Panc1 (cell line): ENCODE results near the gene PDE11A. TPM values are rescaled to one million over a fixed set of nuclear protein-coding genes. Genes with fewer than 3 reads are reported as not detected.

Experiments
- ATAC-seq: fragments of 200-7000 bp; cut with Tn5 transposase; 2 replicates; pipeline ENCODE4 v1.9.1; 2020; ENCODE audit warnings: mild to moderate bottlenecking, moderate library complexity
- BruUV-seq: library from RNA; stranded (reverse); fragments of 400-500 nt; replicated peaks from 2 replicates; lab custom pipeline; 2021; lab: Mats Ljungman, UMichigan
- CTCF ChIA-PET: fragments of 300-600 bp; sonication (Branson Sonifier 250); formaldehyde crosslinking; loops from one replicate; lab custom pipeline; 2022; ENCODE audit warnings: antibody characterized with exemption; lab: Charles Lee
- POLR2A ChIA-PET: fragments of 300-600 bp; sonication (Branson Sonifier 250); formaldehyde crosslinking; loops from one replicate; lab custom pipeline; 2022; ENCODE audit warnings: antibody characterized with exemption; lab: Charles Lee
- DNase-seq: peaks from one replicate; pipeline ENCODE4 v3.0.0-alpha.2; 2010; ENCODE audit warnings: low read depth, low spot score
- H3K27ac ChIP-seq: 2 replicates; pipeline ENCODE4 v1.5.1; 2011; ENCODE audit warnings: mild to moderate bottlenecking, low read length, inconsistent platforms
- H3K27me3 ChIP-seq: fragments of 200-500 bp; sonication (Bioruptor generic); 2 replicates; pipeline ENCODE4 v1.6.0; 2014; ENCODE audit warnings: low read length, inconsistent platforms; ENCODE audit not compliant: control insufficient read depth, insufficient read depth
- H3K36me3 ChIP-seq: fragments of 200-500 bp; sonication (Bioruptor generic); 2 replicates; pipeline ENCODE4 v1.5.1; 2014; ENCODE audit warnings: inconsistent platforms, mild to moderate bottlenecking, low read length, moderate library complexity; ENCODE audit not compliant: control insufficient read depth, insufficient read depth
- H3K4me1 ChIP-seq: 2 replicates; pipeline ENCODE4 v1.5.1; 2011; ENCODE audit warnings: inconsistent platforms, mild to moderate bottlenecking, low read length, moderate library complexity; ENCODE audit not compliant: control insufficient read depth, insufficient read depth
- H3K4me3 ChIP-seq, 2 experiments: 2 replicates each; pipeline ENCODE4 v1.5.1; 2011 to 2012; ENCODE audit warnings: low read depth in 2 of 2, low read length in 2 of 2, mild to moderate bottlenecking in 2 of 2, inconsistent platforms in 1 of 2, moderate library complexity in 1 of 2
- H3K9me3 ChIP-seq: fragments of 200-500 bp; sonication (Bioruptor generic); 2 replicates; pipeline ENCODE4 v1.5.1; 2014; ENCODE audit warnings: low read depth, mild to moderate bottlenecking, inconsistent platforms, low read length, moderate library complexity; ENCODE audit not compliant: control insufficient read depth, insufficient read depth
- POLR2AphosphoS5 ChIP-seq: IDR thresholded peaks from 2 replicates; pipeline ENCODE4 v1.6.1; 2012; ENCODE audit warnings: mild to moderate bottlenecking, low read depth, low read length, moderate library complexity
- SIN3A ChIP-seq: IDR thresholded peaks from 2 replicates; pipeline ENCODE4 v1.6.1; 2012; ENCODE audit warnings: low read depth, mild to moderate bottlenecking, low read length, moderate library complexity, borderline replicate concordance; ENCODE audit not compliant: insufficient read depth
- TCF7L2 ChIP-seq: IDR thresholded peaks from 2 replicates; pipeline ENCODE4 v1.6.1; 2011; ENCODE audit warnings: mild to moderate bottlenecking, low read depth, low read length, inconsistent platforms
- in situ Hi-C: cut with HindIII; loops from 2 replicates; pipeline ENCODE4 v1.10.0; 2016; ENCODE audit warnings: low sequenced_read_pairs, low pct_unique_long_range_greater_than_20kb
- intact Hi-C: fragments of 100-400 bp; cut with micrococcal nuclease; formaldehyde crosslinking; loops from one replicate; pipeline ENCODE4 v1.10.0; 2022; ENCODE audit not compliant: unreplicated experiment
- total RNA-seq: library from RNA; stranded (reverse); gene quantifications from one replicate; pipeline ENCODE4 v1.2.1, GENCODE V29; 2021; ENCODE audit not compliant: unreplicated experiment
- TF ChIP-seq, protein P1 (sequence below): fragments of 450-650 bp; IDR thresholded peaks from 2 replicates; pipeline ENCODE4 v1.5.1; 2017; ENCODE audit warnings: mild to moderate bottlenecking
- TF ChIP-seq, protein P2 (sequence below), 2 experiments: IDR thresholded peaks; 2 replicates each; pipeline ENCODE4 v1.6.1; 2011 to 2012; ENCODE audit warnings: low read depth in 2 of 2, control low read depth in 1 of 2, low read length in 1 of 2, mild to moderate bottlenecking in 1 of 2, moderate library complexity in 1 of 2; ENCODE audit not compliant: insufficient read depth in 1 of 2

The PDE11A gene
- total RNA-seq, 1 experiment from 2014 or later = not detected

- CTCF ChIA-PET = no interaction called here
These were observed 244.0 kb downstream of the PDE11A start for GRCh38 chr2:177828557-177828956.

GRCh38 chr2:177826897-177827296 is 245.7 kb downstream of the PDE11A start:
- intact Hi-C loops (no loop called here), in situ Hi-C loops (no loop called here)
- no peaks in the 10 kb centered on the region for H3K36me3 ChIP-seq
- TF ChIP-seq, protein P1, sequence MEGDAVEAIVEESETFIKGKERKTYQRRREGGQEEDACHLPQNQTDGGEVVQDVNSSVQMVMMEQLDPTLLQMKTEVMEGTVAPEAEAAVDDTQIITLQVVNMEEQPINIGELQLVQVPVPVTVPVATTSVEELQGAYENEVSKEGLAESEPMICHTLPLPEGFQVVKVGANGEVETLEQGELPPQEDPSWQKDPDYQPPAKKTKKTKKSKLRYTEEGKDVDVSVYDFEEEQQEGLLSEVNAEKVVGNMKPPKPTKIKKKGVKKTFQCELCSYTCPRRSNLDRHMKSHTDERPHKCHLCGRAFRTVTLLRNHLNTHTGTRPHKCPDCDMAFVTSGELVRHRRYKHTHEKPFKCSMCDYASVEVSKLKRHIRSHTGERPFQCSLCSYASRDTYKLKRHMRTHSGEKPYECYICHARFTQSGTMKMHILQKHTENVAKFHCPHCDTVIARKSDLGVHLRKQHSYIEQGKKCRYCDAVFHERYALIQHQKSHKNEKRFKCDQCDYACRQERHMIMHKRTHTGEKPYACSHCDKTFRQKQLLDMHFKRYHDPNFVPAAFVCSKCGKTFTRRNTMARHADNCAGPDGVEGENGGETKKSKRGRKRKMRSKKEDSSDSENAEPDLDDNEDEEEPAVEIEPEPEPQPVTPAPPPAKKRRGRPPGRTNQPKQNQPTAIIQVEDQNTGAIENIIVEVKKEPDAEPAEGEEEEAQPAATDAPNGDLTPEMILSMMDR = no peak
- no peak for TF ChIP-seq POLR2AphosphoS5
- TF ChIP-seq TCF7L2 = no peak
- TF ChIP-seq, protein P2, sequence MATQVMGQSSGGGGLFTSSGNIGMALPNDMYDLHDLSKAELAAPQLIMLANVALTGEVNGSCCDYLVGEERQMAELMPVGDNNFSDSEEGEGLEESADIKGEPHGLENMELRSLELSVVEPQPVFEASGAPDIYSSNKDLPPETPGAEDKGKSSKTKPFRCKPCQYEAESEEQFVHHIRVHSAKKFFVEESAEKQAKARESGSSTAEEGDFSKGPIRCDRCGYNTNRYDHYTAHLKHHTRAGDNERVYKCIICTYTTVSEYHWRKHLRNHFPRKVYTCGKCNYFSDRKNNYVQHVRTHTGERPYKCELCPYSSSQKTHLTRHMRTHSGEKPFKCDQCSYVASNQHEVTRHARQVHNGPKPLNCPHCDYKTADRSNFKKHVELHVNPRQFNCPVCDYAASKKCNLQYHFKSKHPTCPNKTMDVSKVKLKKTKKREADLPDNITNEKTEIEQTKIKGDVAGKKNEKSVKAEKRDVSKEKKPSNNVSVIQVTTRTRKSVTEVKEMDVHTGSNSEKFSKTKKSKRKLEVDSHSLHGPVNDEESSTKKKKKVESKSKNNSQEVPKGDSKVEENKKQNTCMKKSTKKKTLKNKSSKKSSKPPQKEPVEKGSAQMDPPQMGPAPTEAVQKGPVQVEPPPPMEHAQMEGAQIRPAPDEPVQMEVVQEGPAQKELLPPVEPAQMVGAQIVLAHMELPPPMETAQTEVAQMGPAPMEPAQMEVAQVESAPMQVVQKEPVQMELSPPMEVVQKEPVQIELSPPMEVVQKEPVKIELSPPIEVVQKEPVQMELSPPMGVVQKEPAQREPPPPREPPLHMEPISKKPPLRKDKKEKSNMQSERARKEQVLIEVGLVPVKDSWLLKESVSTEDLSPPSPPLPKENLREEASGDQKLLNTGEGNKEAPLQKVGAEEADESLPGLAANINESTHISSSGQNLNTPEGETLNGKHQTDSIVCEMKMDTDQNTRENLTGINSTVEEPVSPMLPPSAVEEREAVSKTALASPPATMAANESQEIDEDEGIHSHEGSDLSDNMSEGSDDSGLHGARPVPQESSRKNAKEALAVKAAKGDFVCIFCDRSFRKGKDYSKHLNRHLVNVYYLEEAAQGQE (IDR thresholded peaks at IDR 0.05; ENCODE audit: insufficient read depth in 1 of 2, low read depth in 2 of 2, low read length in 1 of 2) = no peak
- no peak for TF ChIP-seq SIN3A
- POLR2A ChIA-PET = no interaction called here
- ATAC-seq (no peak), DNase-seq (no peak)
- no peak overlapping the region for H3K27ac ChIP-seq
- no peaks in the 10 kb centered on the region for H3K9me3 ChIP-seq
- CTCF ChIA-PET = no interaction called here
- no peaks in the 10 kb centered on the region for H3K27me3 ChIP-seq
- no peak overlapping the region for H3K4me3 ChIP-seq
- BruUV-seq = no TSS peak
- no peaks in the 10 kb centered on the region for H3K4me1 ChIP-seq

More at GRCh38 chr2:177828557-177828956, 244.0 kb downstream of the PDE11A start:
- no peaks in the 10 kb centered on the region for H3K36me3 ChIP-seq
- H3K9me3 ChIP-seq = no peaks in the 10 kb centered on the region
- no peaks in the 10 kb centered on the region for H3K27me3 ChIP-seq
- BruUV-seq = no TSS peak
- in situ Hi-C loops (no loop called here), intact Hi-C loops (no loop called here)
- DNase-seq (no peak), ATAC-seq (no peak)
- no peak overlapping the region for H3K4me3 ChIP-seq
- TF ChIP-seq, protein P1 = no peak
- no peak for TF ChIP-seq POLR2AphosphoS5
- no peak for TF ChIP-seq SIN3A
- H3K4me1 ChIP-seq = no peaks in the 10 kb centered on the region
- POLR2A ChIA-PET = no interaction called here
- no peak overlapping the region for H3K27ac ChIP-seq
